Activated B cell treated with CpG ODN at 0.5 μM for 24 hours (primary cell): Measurements from ENCODE around the gene DVL1. TPM values are rescaled to one million over a fixed set of nuclear protein-coding genes. Genes with fewer than 3 reads are reported as not detected.

ENCODE experiments used
- ATAC-seq: fragments of 200-7000 bp; cut with Tn5 transposase; one replicate; pipeline ENCODE4 v1.10.0; 2021; ENCODE audit warnings: low read depth, mild to moderate bottlenecking, moderate library complexity
- CTCF ChIA-PET: fragments of 350-600 bp; sonication (Branson Sonifier 250); formaldehyde crosslinking; loops from one replicate; lab custom pipeline; 2021; ENCODE audit warnings: antibody characterized with exemption; lab: Charles Lee
- POLR2A ChIA-PET: fragments of 350-600 bp; sonication (Branson Sonifier 250); formaldehyde crosslinking; loops from one replicate; lab custom pipeline; 2021; ENCODE audit warnings: antibody characterized with exemption; lab: Charles Lee
- DNase-seq: peaks from one replicate; pipeline ENCODE4 v3.0.0; 2022
- H3K27ac Mint-ChIP-seq: one replicate; pipeline ENCODE4 v1.8.0; 2020; ENCODE audit warnings: mixed read lengths
- H3K27me3 Mint-ChIP-seq: one replicate; pipeline ENCODE4 v1.8.0; 2021; ENCODE audit warnings: mixed read lengths
- H3K36me3 Mint-ChIP-seq: one replicate; pipeline ENCODE4 v1.8.0; 2021; ENCODE audit warnings: low read depth, mixed read lengths
- H3K4me1 Mint-ChIP-seq: one replicate; pipeline ENCODE4 v1.8.0; 2021; ENCODE audit warnings: mixed read lengths
- H3K4me3 Mint-ChIP-seq: one replicate; pipeline ENCODE4 v1.8.0; 2020; ENCODE audit warnings: mild to moderate bottlenecking, mixed read lengths
- H3K9me3 Mint-ChIP-seq: one replicate; pipeline ENCODE4 v1.8.0; 2020; ENCODE audit warnings: mixed read lengths
- CTCF ChIP-seq: fragments of 200-600 bp; IDR thresholded peaks from one replicate; pipeline ENCODE4 v1.8.0; 2022; ENCODE audit warnings: antibody characterized with exemption, mild to moderate bottlenecking
- intact Hi-C: fragments of 100-400 bp; cut with micrococcal nuclease; formaldehyde crosslinking; loops from one replicate; pipeline ENCODE4 v1.15.1; 2024
- total RNA-seq: library from RNA; stranded (reverse); gene quantifications from 2 replicates; pipeline ENCODE4 v1.2.3, GENCODE V29; 2022

The DVL1 gene
- total RNA-seq, 1 donor from 2014 or later: 29.3 TPM

- no peak for TF ChIP-seq CTCF
- Mint-ChIP-seq H3K27me3 (no peaks in the 10 kb centered on the region), H3K9me3 (no peaks in the 10 kb centered on the region), H3K36me3 (peaks cover 34% of the 10 kb centered on the region), H3K4me3 (no peak overlapping the region), H3K4me1 (peaks cover 16% of the 10 kb centered on the region), H3K27ac (no peak overlapping the region)
- POLR2A ChIA-PET: no interaction called here
- ATAC-seq (no peak), DNase-seq (no peak)
- intact Hi-C loops: no loop called here
- CTCF ChIA-PET: no interaction called here
Measured at GRCh38 chr1:1311107-1312104, 37.8 kb downstream of the DVL1 start.

GRCh38 chr1:1310476-1311053 is 38.7 kb downstream of the DVL1 start:
- H3K27ac Mint-ChIP-seq: no peak overlapping the region
- H3K4me3 Mint-ChIP-seq: peak overlapping the region; percentile 38
- peaks cover 24% of the 10 kb centered on the region for H3K4me1 Mint-ChIP-seq
- POLR2A ChIA-PET: no interaction called here
- CTCF ChIA-PET: interaction anchor here (1.2 kb wide), 1 partner anchor 19 kb away, joined by 3 read pairs; no protein-coding TSS in a partner anchor
- H3K27me3 Mint-ChIP-seq: no peaks in the 10 kb centered on the region
- no peak for ATAC-seq
- H3K9me3 Mint-ChIP-seq: no peaks in the 10 kb centered on the region
- peaks cover 27% of the 10 kb centered on the region for H3K36me3 Mint-ChIP-seq
- no peak for TF ChIP-seq CTCF
- DNase-seq: no peak
- intact Hi-C loops: no loop called here

GRCh38 chr1:1310109-1310385 is 39.2 kb downstream of the DVL1 start:
- Mint-ChIP-seq H3K9me3 (no peaks in the 10 kb centered on the region), H3K27me3 (no peaks in the 10 kb centered on the region), H3K36me3 (peaks cover 27% of the 10 kb centered on the region), H3K4me1 (peaks cover 29% of the 10 kb centered on the region), H3K27ac (no peak overlapping the region), H3K4me3 (peak overlapping the region; percentile 41)
- DNase-seq: no peak
- ChIA-PET POLR2A (no interaction called here), CTCF (interaction anchor here (1.2 kb wide), 1 partner anchor 18 kb away, joined by 3 read pairs; no protein-coding TSS in a partner anchor)
- TF ChIP-seq CTCF: no peak
- ATAC-seq: no peak
- intact Hi-C loops: no loop called here

GRCh38 chr1:1309251-1310108 is 39.7 kb downstream of the DVL1 start:
- DNase-seq (no peak), ATAC-seq (no peak)
- no peak for TF ChIP-seq CTCF
- CTCF ChIA-PET: interaction anchor here (1.2 kb wide), 1 partner anchor 18 kb away, joined by 3 read pairs; no protein-coding TSS in a partner anchor
- no peaks in the 10 kb centered on the region for H3K27me3 Mint-ChIP-seq
- peaks cover 22% of the 10 kb centered on the region for H3K36me3 Mint-ChIP-seq
- intact Hi-C loops: loop anchor here (5.0 to 10.0 kb wide), 4 partner anchors 37 to 585 kb away; partner anchors contain the start of genes GNB1 and UBE2J2
- H3K27ac Mint-ChIP-seq: no peak overlapping the region
- peak overlapping the region; percentile 79 for H3K4me3 Mint-ChIP-seq
- H3K9me3 Mint-ChIP-seq: no peaks in the 10 kb centered on the region
- H3K4me1 Mint-ChIP-seq: peaks cover 34% of the 10 kb centered on the region
- POLR2A ChIA-PET: no interaction called here
